SU-DHL-6 (cell line): ENCODE measurements around the gene EPB41L4B.

Experiments
- H2AFZ ChIP-seq: fragments of 200-600 bp; sonication (generic); 2 replicates; pipeline ENCODE4 v1.6.1; 2014; ENCODE audit warnings: low read depth, mild to moderate bottlenecking, moderate library complexity, mixed read lengths, antibody characterized with exemption, low read length; ENCODE audit not compliant: severe bottlenecking
- H3F3A ChIP-seq: fragments of 200-600 bp; shearing (Covaris generic); 2 replicates; pipeline ENCODE4 v1.6.0; 2016; ENCODE audit warnings: antibody characterized with exemption, mild to moderate bottlenecking; ENCODE audit not compliant: insufficient read depth
- H3K27ac ChIP-seq: fragments of 200-600 bp; sonication (generic); 2 replicates; pipeline ENCODE4 v1.5.1; 2016; ENCODE audit warnings: low read depth, mild to moderate bottlenecking, low read length, moderate library complexity, mixed read lengths
- H3K27me3 ChIP-seq: fragments of 200-600 bp; sonication (generic), shearing (Covaris generic); 2 replicates; pipeline ENCODE4 v1.6.0; 2014; ENCODE audit warnings: mild to moderate bottlenecking, low read length
- H3K36me3 ChIP-seq: fragments of 200-600 bp; sonication (generic); 2 replicates; pipeline ENCODE4 v1.6.1; 2014; ENCODE audit warnings: mild to moderate bottlenecking, low read length, mixed read lengths
- H3K4me2 ChIP-seq: fragments of 300-600, 200-600 bp; shearing (Covaris generic), sonication (generic); 2 replicates; pipeline ENCODE4 v1.6.0; 2014; ENCODE audit warnings: low read length, low read depth, mild to moderate bottlenecking; ENCODE audit not compliant: poor library complexity, severe bottlenecking
- H3K4me3 ChIP-seq: fragments of 200-600 bp; sonication (generic); 2 replicates; pipeline ENCODE4 v1.5.1; 2014; ENCODE audit warnings: antibody characterized with exemption, low read length, mild to moderate bottlenecking, mixed read lengths; ENCODE audit not compliant: insufficient read depth, poor library complexity, severe bottlenecking
- H3K79me2 ChIP-seq: fragments of 200-600 bp; sonication (generic); 2 replicates; pipeline ENCODE4 v1.6.1; 2014; ENCODE audit warnings: mild to moderate bottlenecking, low read length, moderate library complexity; ENCODE audit not compliant: insufficient read depth
- H3K9ac ChIP-seq: fragments of 200-600 bp; sonication (generic); 2 replicates; pipeline ENCODE4 v1.7.0; 2014; ENCODE audit warnings: mild to moderate bottlenecking, low read length
- H3K9me2 ChIP-seq: fragments of 200-600 bp; sonication (generic); replicated peaks from 2 replicates; pipeline ENCODE4 v1.6.1; 2014; ENCODE audit warnings: low read length; ENCODE audit not compliant: insufficient read depth
- H3K9me3 ChIP-seq: fragments of 200-600 bp; sonication (generic); 2 replicates; pipeline ENCODE4 v1.6.1; 2014; ENCODE audit warnings: low read length, mixed read lengths; ENCODE audit not compliant: insufficient read depth
- H4K20me1 ChIP-seq: fragments of 200-600 bp; sonication (generic); 2 replicates; pipeline ENCODE4 v1.6.1; 2014; ENCODE audit warnings: low read depth, mild to moderate bottlenecking, antibody characterized with exemption, low read length, moderate library complexity, mixed read lengths
- EZH2phosphoT487 ChIP-seq: fragments of 200-600 bp; sonication (generic), shearing (Covaris generic); conservative IDR thresholded peaks from 2 replicates; pipeline ENCODE4 v1.6.1; 2018; ENCODE audit warnings: mild to moderate bottlenecking, antibody characterized with exemption, low read length, moderate library complexity, mixed read lengths
- TF ChIP-seq, protein P1 (sequence below): fragments of 200-600 bp; sonication (generic); IDR thresholded peaks from one replicate; pipeline ENCODE4 v1.5.1; 2017; ENCODE audit warnings: antibody characterized with exemption, mild to moderate bottlenecking, low read length, moderate library complexity; ENCODE audit not compliant: insufficient read depth, poor library complexity, severe bottlenecking

The EPB41L4B gene

DNA sequence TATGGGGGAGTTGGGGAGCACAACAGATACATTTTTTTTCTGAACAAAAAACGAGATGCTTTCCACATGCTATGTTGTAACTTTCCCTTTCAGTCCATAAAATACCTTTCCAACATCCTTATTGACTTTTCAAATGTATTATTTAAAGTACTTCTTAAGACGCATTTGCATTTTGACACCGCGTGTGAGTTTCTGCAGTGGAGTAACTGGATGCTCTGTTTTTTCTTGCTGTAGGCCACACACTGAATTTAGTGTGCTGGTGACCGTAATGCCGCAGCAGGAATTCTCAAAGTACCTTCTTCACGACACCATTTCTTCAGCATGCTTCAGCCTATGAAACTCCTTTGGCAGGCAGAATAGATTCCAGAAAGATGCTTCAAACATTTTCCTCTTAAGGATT is 14.3 kb upstream of the EPB41L4B start:
- Histone ChIP-seq H3K9me3 (no peaks in the 10 kb centered on the region), H3K36me3 (no peaks in the 10 kb centered on the region), H3F3A (no peaks in the 10 kb centered on the region), H3K9me2 (no peaks in the 10 kb centered on the region), H3K27ac (no peak overlapping the region), H2AFZ (no peak overlapping the region), H3K4me2 (no peak overlapping the region), H3K79me2 (no peaks in the 10 kb centered on the region), H3K27me3 (no peaks in the 10 kb centered on the region), H4K20me1 (no peaks in the 10 kb centered on the region), H3K9ac (no peak overlapping the region), H3K4me3 (no peak overlapping the region)
- TF ChIP-seq EZH2phosphoT487: no peak

GRCh38 chr9:109331353-109331752 is 10.5 kb upstream of the EPB41L4B start:
- H3K79me2 ChIP-seq: no peaks in the 10 kb centered on the region
- TF ChIP-seq EZH2phosphoT487: no peak
- TF ChIP-seq, protein P1, sequence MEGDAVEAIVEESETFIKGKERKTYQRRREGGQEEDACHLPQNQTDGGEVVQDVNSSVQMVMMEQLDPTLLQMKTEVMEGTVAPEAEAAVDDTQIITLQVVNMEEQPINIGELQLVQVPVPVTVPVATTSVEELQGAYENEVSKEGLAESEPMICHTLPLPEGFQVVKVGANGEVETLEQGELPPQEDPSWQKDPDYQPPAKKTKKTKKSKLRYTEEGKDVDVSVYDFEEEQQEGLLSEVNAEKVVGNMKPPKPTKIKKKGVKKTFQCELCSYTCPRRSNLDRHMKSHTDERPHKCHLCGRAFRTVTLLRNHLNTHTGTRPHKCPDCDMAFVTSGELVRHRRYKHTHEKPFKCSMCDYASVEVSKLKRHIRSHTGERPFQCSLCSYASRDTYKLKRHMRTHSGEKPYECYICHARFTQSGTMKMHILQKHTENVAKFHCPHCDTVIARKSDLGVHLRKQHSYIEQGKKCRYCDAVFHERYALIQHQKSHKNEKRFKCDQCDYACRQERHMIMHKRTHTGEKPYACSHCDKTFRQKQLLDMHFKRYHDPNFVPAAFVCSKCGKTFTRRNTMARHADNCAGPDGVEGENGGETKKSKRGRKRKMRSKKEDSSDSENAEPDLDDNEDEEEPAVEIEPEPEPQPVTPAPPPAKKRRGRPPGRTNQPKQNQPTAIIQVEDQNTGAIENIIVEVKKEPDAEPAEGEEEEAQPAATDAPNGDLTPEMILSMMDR: no peak
- no peaks in the 10 kb centered on the region for H3F3A ChIP-seq
- no peaks in the 10 kb centered on the region for H3K36me3 ChIP-seq
- no peak overlapping the region for H3K4me2 ChIP-seq
- no peak overlapping the region for H3K27ac ChIP-seq
- H3K27me3 ChIP-seq: no peaks in the 10 kb centered on the region
- no peaks in the 10 kb centered on the region for H3K9me2 ChIP-seq
- no peaks in the 10 kb centered on the region for H3K9me3 ChIP-seq
- no peaks in the 10 kb centered on the region for H4K20me1 ChIP-seq
- no peak overlapping the region for H2AFZ ChIP-seq
- H3K4me3 ChIP-seq: no peak overlapping the region
- H3K9ac ChIP-seq: no peak overlapping the region

DNA sequence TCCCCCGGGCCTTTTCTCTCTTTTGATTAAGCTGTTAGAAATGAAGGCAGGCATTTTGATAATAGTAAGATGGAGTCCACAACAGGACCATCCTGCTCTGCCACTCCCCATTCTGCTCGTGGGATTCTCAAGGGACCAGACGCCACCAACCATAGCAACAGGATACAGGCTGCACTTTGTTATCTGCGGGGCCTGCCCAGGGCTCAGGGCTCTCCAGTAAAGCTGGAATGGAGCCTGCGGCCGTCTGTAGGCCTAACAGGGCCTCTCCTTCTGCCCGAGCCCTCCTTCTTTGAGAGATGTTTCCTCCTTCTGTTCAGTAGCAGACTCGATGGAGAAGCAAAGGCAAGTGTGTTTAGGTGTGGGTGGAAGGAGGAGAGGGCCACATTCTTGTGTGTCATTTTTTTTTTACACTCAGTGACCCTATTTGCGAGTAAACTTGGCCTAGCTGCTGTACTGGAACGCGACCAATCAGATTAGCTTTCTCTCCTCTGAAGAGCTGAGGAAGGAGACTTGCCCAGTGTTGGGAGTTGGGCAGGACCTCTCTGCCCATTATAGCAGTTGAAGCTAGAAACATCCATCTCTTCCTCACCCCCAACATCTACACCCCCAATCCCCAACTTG is 8.9 kb upstream of the EPB41L4B start:
- Histone ChIP-seq H3K4me3 (no peak overlapping the region), H2AFZ (no peak overlapping the region), H4K20me1 (no peaks in the 10 kb centered on the region), H3K36me3 (no peaks in the 10 kb centered on the region), H3K4me2 (no peak overlapping the region), H3K27me3 (no peaks in the 10 kb centered on the region), H3K9me2 (no peaks in the 10 kb centered on the region), H3F3A (no peaks in the 10 kb centered on the region), H3K9me3 (no peaks in the 10 kb centered on the region), H3K79me2 (no peaks in the 10 kb centered on the region), H3K27ac (no peak overlapping the region), H3K9ac (no peak overlapping the region)
- no peak for TF ChIP-seq EZH2phosphoT487
- TF ChIP-seq, protein P1: no peak

- Histone ChIP-seq H3K36me3 (no peaks in the 10 kb centered on the region), H3K27me3 (no peaks in the 10 kb centered on the region), H3K9me3 (no peaks in the 10 kb centered on the region), H2AFZ (no peak overlapping the region), H3K27ac (no peak overlapping the region), H3K4me2 (no peak overlapping the region), H3K9me2 (no peaks in the 10 kb centered on the region), H3K79me2 (no peaks in the 10 kb centered on the region), H3K4me3 (no peak overlapping the region), H3K9ac (no peak overlapping the region), H3F3A (no peaks in the 10 kb centered on the region), H4K20me1 (no peaks in the 10 kb centered on the region)
- TF ChIP-seq EZH2phosphoT487: no peak
- TF ChIP-seq, protein P1: no peak
These were observed 8.2 kb upstream of the EPB41L4B start for GRCh38 chr9:109328978-109329637.
